ENCODE measurements around the gene RPTOR.

RPTOR gene

GRCh38 chr17:80702315-80703141, 157.9 kb downstream of the RPTOR start:
- no peak for DNase-seq

GRCh38 chr17:80703142-80703478, 158.5 kb downstream of the RPTOR start:
- DNase-seq = peak; percentile 58

GRCh38 chr17:80704381-80704819, 159.8 kb downstream of the RPTOR start:
- DNase-seq = no peak

- DNase-seq = no peak
These were observed 160.3 kb downstream of the RPTOR start for GRCh38 chr17:80704894-80705293.

- DNase-seq = no peak
These were observed 161.3 kb downstream of the RPTOR start for GRCh38 chr17:80705988-80706387.

- no peak for DNase-seq
These were observed 161.8 kb downstream of the RPTOR start for GRCh38 chr17:80706463-80706867.

GRCh38 chr17:80708480-80708879, 163.8 kb downstream of the RPTOR start:
- DNase-seq = no peak

- DNase-seq = no peak
These were observed 164.6 kb downstream of the RPTOR start for GRCh38 chr17:80709090-80709695.

GRCh38 chr17:80710714-80711302, 166.2 kb downstream of the RPTOR start:
- no peak for DNase-seq

GRCh38 chr17:80712089-80712488, 167.5 kb downstream of the RPTOR start:
- no peak for DNase-seq

GRCh38 chr17:80712606-80713005, 168.0 kb downstream of the RPTOR start:
- no peak for DNase-seq

- no peak for DNase-seq
These were observed 172.5 kb downstream of the RPTOR start for GRCh38 chr17:80716986-80717719.

- DNase-seq = no peak
These were observed 173.1 kb downstream of the RPTOR start for GRCh38 chr17:80717720-80718083.

GRCh38 chr17:80718428-80718827, 173.8 kb downstream of the RPTOR start:
- DNase-seq = no peak

- DNase-seq = no peak
These were observed 174.8 kb downstream of the RPTOR start for GRCh38 chr17:80719449-80719848.

GRCh38 chr17:80720610-80721577, 176.3 kb downstream of the RPTOR start:
- DNase-seq = peak; percentile 74

GRCh38 chr17:80722661-80723060, 178.0 kb downstream of the RPTOR start:
- DNase-seq = no peak

- no peak for DNase-seq
These were observed 180.2 kb downstream of the RPTOR start for GRCh38 chr17:80724775-80725266.

- DNase-seq = no peak
These were observed 180.9 kb downstream of the RPTOR start for GRCh38 chr17:80725517-80725916.

- DNase-seq = no peak
These were observed 182.1 kb downstream of the RPTOR start for GRCh38 chr17:80726558-80727408.

- DNase-seq = no peak
These were observed 182.7 kb downstream of the RPTOR start for GRCh38 chr17:80727409-80727755.
